Dedifferentiated amniotic fluid mesenchymal stem cell (primary cell): ENCODE measurements around the gene GSK3A.

ENCODE experiments used
- DNase-seq: peaks from one replicate; pipeline ENCODE4 v3.0.0-alpha.2; 2016; ENCODE audit errors: extremely low spot score

The GSK3A gene

GRCh38 chr19:42249769-42250168, 7.4 kb upstream of the GSK3A start:
- DNase-seq, result no peak

DNA sequence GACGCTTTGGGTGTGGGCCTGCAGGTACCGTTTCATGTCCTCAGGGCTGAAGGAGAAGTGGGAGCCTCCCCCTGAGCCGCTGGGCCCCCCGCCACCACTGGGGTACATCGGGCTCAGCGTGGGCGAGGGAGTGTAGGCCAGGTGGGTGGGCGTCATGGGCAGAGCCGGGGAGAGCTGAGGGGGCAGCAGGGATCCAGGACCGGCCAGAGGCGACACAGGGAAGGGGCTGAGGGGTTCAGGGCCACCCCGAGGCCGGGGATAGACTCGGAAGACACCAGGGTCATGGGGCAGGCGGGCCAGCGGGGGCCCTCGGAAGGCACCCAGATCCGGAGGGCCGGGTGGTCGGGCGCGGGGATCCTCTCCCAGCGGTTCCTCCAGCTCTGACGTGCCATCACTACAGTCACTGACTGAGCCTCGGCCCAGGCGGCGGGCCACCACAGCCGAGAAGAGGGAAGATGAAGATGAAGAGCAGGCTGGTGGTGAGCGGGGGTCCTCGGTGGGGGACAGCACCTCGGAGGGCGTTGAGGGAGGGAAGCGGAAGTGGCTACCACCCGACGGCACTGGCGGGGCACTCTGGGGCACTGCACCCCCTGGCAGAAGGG, 6.8 kb upstream of the GSK3A start:
- DNase-seq, result no peak

DNA sequence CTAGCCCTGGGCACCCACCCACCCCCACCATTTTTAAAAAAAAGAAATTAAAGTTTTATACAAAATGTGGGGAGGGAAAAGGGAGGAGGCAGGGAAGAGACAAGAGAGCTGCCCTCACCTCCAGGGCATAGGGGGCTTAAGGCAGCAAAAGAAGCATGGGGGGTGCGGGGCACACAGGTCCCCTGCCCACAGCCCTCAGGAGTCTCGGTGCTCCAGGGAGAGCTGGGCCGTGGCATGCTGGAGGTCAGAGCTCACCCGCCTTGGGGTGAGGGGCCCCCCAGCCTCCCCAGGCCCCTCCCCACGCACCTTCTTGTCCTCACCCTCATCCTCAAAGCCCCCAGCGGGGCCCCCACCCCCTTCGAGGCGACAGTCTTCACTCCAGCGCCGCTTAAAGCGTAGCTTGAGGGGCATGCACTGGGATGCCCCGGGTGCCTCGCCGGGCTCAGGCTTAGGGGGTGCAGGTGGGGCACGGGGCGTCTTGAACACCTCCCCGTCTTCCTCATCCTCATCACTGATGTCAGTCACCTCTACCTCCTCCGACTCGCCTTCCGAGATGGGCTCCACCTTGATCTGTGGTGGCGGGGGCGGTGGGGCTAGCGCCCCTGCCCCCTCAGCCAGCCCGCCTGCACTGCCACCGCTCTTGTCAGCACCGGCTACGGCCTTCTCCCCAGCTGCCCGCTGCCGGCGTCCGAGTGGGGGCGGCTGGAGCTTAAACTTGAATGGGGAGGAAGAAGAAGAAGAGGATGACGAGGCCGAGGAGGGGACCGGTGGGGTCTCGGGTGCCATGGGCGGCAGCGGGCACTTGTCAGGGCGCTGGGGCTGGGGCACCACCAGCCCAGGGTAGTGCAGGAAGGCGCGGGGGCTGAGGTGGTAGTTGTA, 6.1 kb upstream of the GSK3A start:
- DNase-seq, result no peak

- no peak for DNase-seq
Observed at GRCh38 chr19:42247640-42248199, 5.3 kb upstream of the GSK3A start.

- no peak for DNase-seq
Observed at GRCh38 chr19:42246922-42247639, 4.7 kb upstream of the GSK3A start.

DNA sequence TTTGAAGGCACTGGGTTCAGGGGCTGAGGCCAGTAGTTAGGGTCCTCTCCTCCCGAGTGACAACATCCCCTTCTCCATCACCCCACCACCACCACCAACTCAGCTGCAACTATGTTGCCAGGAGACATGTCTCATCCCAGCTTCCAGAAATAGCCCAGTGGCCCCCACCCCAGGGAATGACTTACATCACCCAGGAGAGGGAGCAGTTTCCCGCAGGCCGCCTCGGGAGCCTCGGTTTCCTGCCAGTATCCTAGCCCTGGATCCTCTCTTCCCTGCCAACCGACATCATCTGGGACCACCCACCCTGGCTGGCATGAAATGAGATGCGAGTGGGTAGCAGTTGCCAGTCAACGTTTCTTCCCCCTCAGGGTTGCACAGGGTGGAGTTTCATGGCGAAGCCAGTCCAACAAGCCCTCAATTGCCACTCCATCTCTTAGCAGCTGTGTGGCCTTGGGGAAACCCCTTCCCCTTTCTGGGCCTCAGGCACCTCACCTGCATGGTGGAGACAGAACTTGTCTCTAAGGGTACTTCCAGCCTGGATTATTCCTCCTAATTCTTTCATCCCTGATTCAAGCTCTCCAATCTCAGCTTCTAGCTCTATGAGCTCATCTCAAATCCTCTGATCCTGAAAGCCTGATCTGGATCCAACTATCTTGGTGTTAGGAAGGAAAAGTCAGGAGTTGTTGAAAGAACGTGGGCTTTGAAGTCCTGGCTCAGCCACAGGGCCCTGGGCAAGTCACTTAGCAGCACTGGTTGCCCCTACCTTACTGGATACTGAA, 3.9 kb upstream of the GSK3A start:
- peak; percentile 79 for DNase-seq

DNA sequence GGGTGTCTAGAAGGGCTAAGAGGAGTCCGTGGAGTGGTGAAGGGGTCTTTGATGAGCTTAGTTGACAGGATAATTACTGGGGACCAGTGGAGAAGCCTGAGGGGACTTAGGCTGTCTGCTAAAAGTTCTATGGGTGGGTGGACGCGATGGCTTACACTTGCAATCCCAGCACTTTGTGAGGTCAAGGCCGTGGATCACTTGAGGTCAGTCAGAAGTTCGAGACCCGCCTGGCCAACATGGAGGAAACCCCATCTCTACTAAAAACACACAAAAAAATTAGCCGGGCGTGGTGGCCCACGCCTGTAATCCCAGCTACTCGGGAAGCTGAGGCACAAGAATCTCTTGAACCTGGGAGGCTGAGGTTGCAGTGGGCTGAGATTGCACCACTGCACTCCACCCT, 2.8 kb upstream of the GSK3A start:
- no peak for DNase-seq

GRCh38 chr19:42244347-42245220, 2.2 kb upstream of the GSK3A start:
- peak; percentile 90 for DNase-seq

DNA sequence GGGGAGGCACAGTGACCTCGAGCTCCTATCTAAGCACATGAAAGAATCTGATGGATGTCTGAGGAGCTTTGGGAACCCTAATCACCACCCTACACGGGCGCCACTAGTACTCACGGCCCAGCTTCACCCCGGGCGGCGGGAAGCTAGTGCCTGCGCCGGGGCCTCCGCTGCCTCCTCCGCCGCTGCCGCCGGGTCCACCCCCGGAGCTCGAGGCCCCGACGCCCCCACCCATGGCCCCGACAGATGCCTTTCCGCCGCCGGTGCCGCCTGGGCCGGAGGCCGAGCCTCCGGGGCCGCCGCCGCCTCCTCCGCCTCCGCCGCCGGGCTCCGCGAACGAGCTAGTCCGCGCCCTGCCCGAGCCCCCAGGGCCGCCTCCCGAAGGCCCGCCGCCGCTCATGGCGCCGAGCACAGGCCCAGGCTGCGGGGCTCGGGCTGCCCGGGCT, 312 bp downstream of the GSK3A start:
- DNase-seq, result no peak

GRCh38 chr19:42241279-42241678, 1.1 kb downstream of the GSK3A start:
- DNase-seq, result no peak

GRCh38 chr19:42239544-42240220, 2.7 kb downstream of the GSK3A start:
- DNase-seq, result no peak

GRCh38 chr19:42235181-42235580, 7.2 kb downstream of the GSK3A start:
- DNase-seq, result no peak

DNA sequence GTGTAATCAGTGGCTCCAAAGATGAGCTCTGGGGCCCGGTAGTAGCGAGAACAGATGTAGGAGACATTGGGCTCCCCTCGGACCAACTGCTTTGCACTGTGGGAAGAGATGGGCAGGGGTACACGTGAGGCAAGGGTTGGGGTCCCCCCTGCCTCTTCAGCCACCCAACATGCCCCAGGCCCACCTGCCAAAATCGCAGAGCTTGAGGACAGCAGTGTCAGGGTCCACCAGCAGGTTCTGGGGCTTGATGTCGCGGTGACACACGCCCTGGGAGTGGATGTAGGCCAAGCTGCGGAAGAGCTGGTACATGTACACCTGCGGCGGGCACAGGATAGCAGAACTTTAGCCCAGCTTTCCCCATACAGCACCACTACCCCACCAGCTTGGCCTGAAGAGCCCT, 8.0 kb downstream of the GSK3A start:
- no peak for DNase-seq

- no peak for DNase-seq
Observed at GRCh38 chr19:42233678-42234292, 8.6 kb downstream of the GSK3A start.

DNA sequence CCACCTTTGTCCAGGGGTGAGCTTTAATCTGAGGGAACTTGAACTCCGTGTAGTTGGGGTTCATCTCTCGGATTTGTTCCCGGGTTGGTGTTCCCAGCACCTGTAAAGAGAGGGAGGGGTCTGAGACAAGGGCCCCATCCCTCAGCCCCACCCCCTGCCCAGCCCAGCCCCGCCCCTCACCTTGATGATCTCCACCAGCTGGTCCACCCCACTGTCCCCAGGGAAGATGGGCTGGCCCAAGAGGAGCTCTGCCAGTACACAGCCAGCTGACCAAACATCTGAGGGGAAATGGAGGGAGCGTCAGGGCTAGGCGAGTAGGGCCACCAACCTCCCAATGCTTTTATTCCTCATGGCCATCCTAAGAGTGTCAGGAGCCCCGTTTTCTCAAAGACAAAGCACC, 9.3 kb downstream of the GSK3A start:
- DNase-seq, result no peak

GRCh38 chr19:42232435-42232834, 10.0 kb downstream of the GSK3A start:
- DNase-seq, result no peak

DNA sequence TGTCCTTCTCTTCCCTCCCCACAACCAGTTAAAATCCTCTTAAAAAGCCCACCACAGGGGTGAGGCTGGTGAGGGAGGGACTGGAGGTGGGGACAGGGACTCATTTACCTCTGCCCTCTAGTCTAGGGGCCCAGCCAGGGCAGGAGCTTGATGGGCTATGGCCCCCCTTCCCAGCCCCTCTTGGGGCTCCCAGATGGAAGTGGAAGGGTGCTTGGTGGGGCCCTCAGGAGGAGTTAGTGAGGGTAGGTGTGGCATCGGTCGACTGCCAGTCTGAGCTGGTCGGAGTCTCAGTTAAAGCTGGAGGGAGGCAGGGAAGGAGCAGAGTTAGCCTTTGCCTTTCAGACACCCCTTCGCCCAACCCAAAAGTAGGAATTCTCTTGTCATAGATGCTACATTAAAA, 11.8 kb downstream of the GSK3A start:
- no peak for DNase-seq

DNA sequence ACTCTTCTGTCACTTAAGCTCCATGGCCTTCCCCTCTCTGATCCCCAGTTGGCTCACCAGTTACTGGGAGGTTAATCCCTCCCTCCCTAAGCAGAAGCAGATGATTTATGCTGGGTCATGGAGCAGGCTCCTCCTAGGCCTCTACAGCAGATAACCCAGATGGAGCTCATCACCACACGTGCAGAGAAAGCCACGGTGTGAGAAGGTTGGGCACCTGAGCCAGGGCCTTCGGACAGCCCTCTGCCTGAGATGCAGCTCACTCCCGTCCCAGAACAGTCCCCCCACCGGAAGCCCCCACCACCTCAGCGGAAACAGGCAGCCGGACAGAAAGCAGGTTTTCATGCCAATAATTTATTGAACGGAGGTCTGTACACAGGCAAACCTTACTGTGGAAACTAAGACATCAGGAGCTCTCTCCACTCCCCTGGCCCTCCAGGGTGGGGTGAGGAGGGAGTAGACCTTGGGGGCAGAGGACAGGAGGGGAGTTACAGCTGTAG, 12.5 kb downstream of the GSK3A start:
- no peak for DNase-seq

GRCh38 chr19:42229301-42229854, 13.0 kb downstream of the GSK3A start:
- DNase-seq, result no peak
